Measurements from ENCODE around the gene PLIN4. TPM values are rescaled to one million over a fixed set of nuclear protein-coding genes. Genes with fewer than 3 reads are reported as not detected.

Gene PLIN4
- total and polyA plus RNA-seq, 10 of the 15 experiments (the other 5 are each of a cell fraction or from before 2014, with no cell fraction given): 0.01 to 0.11 (median 0.05) TPM; not detected in 2

- TF ChIP-seq USF1 (IDR thresholded peaks at IDR 0.05; ENCODE audit: borderline replicate concordance, extremely low read length, insufficient read depth, low read depth, low read length) (no peak), ZNF592 (IDR thresholded peaks at IDR 0.05) (no peak), SPI1 (IDR thresholded peaks at IDR 0.05; ENCODE audit: borderline replicate concordance, insufficient read depth, low read depth, low read length) (no peak), BMI1 (IDR thresholded peaks at IDR 0.05; ENCODE audit: borderline replicate concordance) (no peak), NRF1 (conservative IDR thresholded peaks at IDR 0.05; ENCODE audit: low read depth, low read length) (no peak), CHD1 (IDR thresholded peaks at IDR 0.05; ENCODE audit: low read depth, low read length) (no peak), IRF5 (IDR thresholded peaks at IDR 0.05; ENCODE audit: borderline replicate concordance) (no peak), DPF2 (IDR thresholded peaks at IDR 0.05) (peak; percentile 94), POU2F2 (IDR thresholded peaks at IDR 0.05; ENCODE audit: borderline replicate concordance, low read depth, low read length) (no peak), KLF5 (IDR thresholded peaks at IDR 0.05; ENCODE audit: partially characterized antibody) (no peak), HCFC1 (IDR thresholded peaks at IDR 0.05; ENCODE audit: low read length) (no peak), SIN3A (IDR thresholded peaks at IDR 0.05; ENCODE audit: low read depth, low read length) (no peak), IKZF2 (IDR thresholded peaks at IDR 0.05) (no peak), ZNF687 (IDR thresholded peaks at IDR 0.05) (no peak), YY1 (IDR thresholded peaks at IDR 0.05; ENCODE audit: low read depth, low read length) (no peak)
These were observed 43.7 kb downstream of the PLIN4 start (continued) for GRCh38 chr19:4474514-4475022.
